Cardiac fibroblast (primary cell): ENCODE results near the gene RNF222.
A peak's percentile ranks its signal among the peaks of the same experiment; 100 is the strongest.
"Not testable (repeated sequence)": the region's sequence is repeated elsewhere in the genome, so short reads cannot be mapped to it uniquely, and the experiment has no call there.

Experiments used
- DNase-seq, 2 donors: peaks; one replicate each; pipeline versions ENCODE4 v3.0.0 to v3.0.0-alpha.2; 2010; ENCODE audit warnings: low read depth in 2 of 2
- H3K4me3 ChIP-seq, 2 donors: replicated peaks in 1 of 2; 1 replicate in 1 of 2; 2 replicates in 1 of 2; pipeline ENCODE4 v1.5.1; 2011; ENCODE audit warnings: low read depth in 2 of 2, low read length in 2 of 2, mild to moderate bottlenecking in 2 of 2, moderate library complexity in 1 of 2
- CTCF ChIP-seq: IDR thresholded peaks from one replicate; pipeline ENCODE4 v1.5.1; 2011; ENCODE audit warnings: low read depth, mild to moderate bottlenecking, low read length, inconsistent platforms

The RNF222 gene

GRCh38 chr17:8406174-8406573, 8.5 kb upstream of the RNF222 start:
- DNase-seq = no peak
- TF ChIP-seq CTCF = no peak
- H3K4me3 ChIP-seq = no peak overlapping the region

- no peak for DNase-seq
- TF ChIP-seq CTCF = no peak
- H3K4me3 ChIP-seq = no peak overlapping the region
Measured at GRCh38 chr17:8405499-8406016, 7.9 kb upstream of the RNF222 start.

GRCh38 chr17:8402921-8403536, 5.4 kb upstream of the RNF222 start:
- DNase-seq = no peak
- TF ChIP-seq CTCF = no peak
- no peak overlapping the region for H3K4me3 ChIP-seq

- no peak for DNase-seq
- no peak for TF ChIP-seq CTCF
- no peak overlapping the region for H3K4me3 ChIP-seq
Measured at GRCh38 chr17:8401107-8401506, 3.5 kb upstream of the RNF222 start.

GRCh38 chr17:8398980-8399379, 1.4 kb upstream of the RNF222 start:
- no peak for TF ChIP-seq CTCF
- H3K4me3 ChIP-seq = no peak overlapping the region
- DNase-seq = no peak

- not testable (repeated sequence) for DNase-seq, H3K4me3 ChIP-seq
Measured at GRCh38 chr17:8394497-8394896, 3.1 kb downstream of the RNF222 start.

- H3K4me3 ChIP-seq = no peak overlapping the region
- no peak for TF ChIP-seq CTCF
- peak in 1 of 2 donors; percentile 27 for DNase-seq
Measured at GRCh38 chr17:8393470-8394231, 4.0 kb downstream of the RNF222 start.
